A673 (cell line): Measurements from ENCODE around the gene MAVS.

ENCODE experiments used
- CTCF ChIP-seq: fragments of 300-800, 200-600 bp; sonication (generic); conservative IDR thresholded peaks from 2 replicates; pipeline ENCODE4 v1.5.1; 2017; ENCODE audit warnings: low read depth, mild to moderate bottlenecking, antibody characterized with exemption, low read length, moderate library complexity, mixed read lengths
- EZH2 ChIP-seq: fragments of 200-600 bp; sonication (generic); IDR thresholded peaks from 2 replicates; pipeline ENCODE4 v1.6.1; 2017; ENCODE audit warnings: borderline replicate concordance, low read depth, mild to moderate bottlenecking, mixed read lengths, antibody characterized with exemption, low read length; ENCODE audit not compliant: poor library complexity, severe bottlenecking

- TF ChIP-seq EZH2 (no peak), CTCF (no peak)
Observed at GRCh38 chr20:3812975-3813847, 33.4 kb upstream of the MAVS start.
